ENCODE results near the gene TBCB.
"Not testable (repeated sequence)": the region's sequence is repeated elsewhere in the genome, so short reads cannot be mapped to it uniquely, and the experiment has no call there.

The TBCB gene

DNA sequence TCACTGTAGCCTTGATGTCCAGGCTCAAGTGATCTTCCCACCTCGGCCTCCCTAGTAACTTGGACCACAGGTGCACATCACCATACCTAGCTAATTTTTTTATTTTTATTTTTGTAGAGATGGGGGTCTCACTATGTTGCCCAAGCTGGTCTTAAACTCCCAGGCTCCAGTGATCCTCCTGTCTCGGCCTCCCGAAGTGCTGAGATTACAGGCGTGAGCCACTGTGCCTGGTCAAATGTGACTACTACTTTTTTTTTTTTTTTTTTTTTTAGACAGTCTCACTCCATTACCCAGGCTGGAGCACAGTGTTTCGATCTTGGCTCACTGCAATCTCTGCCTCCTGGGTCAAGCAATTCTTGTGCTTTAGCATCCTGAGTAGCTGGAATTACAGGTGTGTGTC lies 57.6 kb downstream of the TBCB start:
- no peak for DNase-seq (ENCODE audit: low read depth in 2 of 2)

DNA sequence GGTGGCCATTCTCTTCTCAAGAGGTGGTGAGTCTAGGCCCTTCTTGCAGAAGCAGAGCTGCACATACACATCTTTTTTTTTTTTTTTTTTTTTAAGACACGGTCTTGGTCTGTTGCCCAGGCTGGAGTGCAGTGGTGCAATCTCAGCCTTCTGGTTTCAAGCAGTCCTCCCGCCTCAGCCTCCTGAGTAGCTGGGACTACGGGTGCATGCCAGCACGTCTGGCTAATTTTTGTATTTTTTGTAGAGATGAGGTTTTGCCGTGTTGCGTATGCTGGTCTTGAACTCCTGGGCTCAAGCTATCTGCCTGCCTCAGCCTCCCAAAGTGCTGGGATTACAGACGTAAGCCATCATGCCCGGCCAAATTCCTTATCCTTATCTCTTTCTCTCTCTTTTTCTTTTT lies 58.6 kb downstream of the TBCB start:
- DNase-seq (ENCODE audit: low read depth in 2 of 2) = not testable (repeated sequence)

Data from stimulated activated CD8-positive, alpha-beta memory T cell treated with anti-CD3 and anti-CD28 coated beads, Interleukin-7, amount 100 ng/mL, for 1 hour (primary cell).